Measurements from ENCODE around the gene THSD4. TPM values are rescaled to one million over a fixed set of nuclear protein-coding genes. Genes with fewer than 3 reads are reported as not detected.

Gene THSD4
- total and polyA plus RNA-seq, 9 of the 15 experiments (the other 6 are each of a cell fraction or from before 2014, with no cell fraction given), result 0.04 TPM; not detected in 5

DNA sequence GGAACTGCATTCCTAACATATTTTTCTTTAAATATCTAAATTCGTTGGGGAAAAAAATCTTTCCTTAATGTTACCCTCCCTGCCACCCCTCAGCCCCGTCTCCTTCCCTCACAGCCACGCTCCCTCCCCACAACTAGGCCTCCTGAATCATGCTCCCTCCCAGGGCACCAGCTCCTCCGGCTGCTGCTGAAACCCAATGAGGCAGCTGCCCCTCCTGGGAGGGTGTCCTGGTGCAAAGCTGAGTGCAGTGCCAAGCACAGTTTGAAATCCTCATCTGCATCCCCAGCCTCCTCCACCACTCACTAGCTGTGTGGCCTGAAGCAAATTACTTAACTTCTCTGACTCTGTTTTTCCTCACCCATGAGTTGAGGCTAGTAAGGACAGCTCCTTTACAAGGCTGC lies 692.4 kb downstream of the THSD4 start:
- TF ChIP-seq HNRNPK (IDR thresholded peaks at IDR 0.05; ENCODE audit: low read depth, low read length, poor library complexity, severe bottlenecking) (no peak), CHAMP1 (IDR thresholded peaks at IDR 0.05) (no peak), CBFB (CRISPR knock-in tag; IDR thresholded peaks at IDR 0.05) (no peak), MEF2D (tag; conservative IDR thresholded peaks at IDR 0.05; ENCODE audit: low read depth) (no peak), ZBED1 (IDR thresholded peaks at IDR 0.05) (no peak), MXD1 (CRISPR knock-in tag; IDR thresholded peaks at IDR 0.05; ENCODE audit: borderline replicate concordance, poor library complexity, severe bottlenecking) (no peak), CHD1 (IDR thresholded peaks at IDR 0.05; ENCODE audit: low read length) (no peak)
- Histone ChIP-seq H3K36me3 (ENCODE audit: control insufficient read depth, insufficient read depth, low read length) (no peaks in the 10 kb centered on the region), H4K20me1 (replicated peaks; ENCODE audit: control insufficient read depth, insufficient read depth, low read length) (peaks cover 5% of the 10 kb centered on the region), H3K4me1 (replicated peaks in 1 of 2; ENCODE audit: control insufficient read depth in 2 of 2, insufficient read depth in 2 of 2, low read length in 2 of 2) (peaks cover 0 to 8% of the 10 kb centered on the region in 2 experiments; a peak in 2 of 5 replicates), H3K9me3 (replicated peaks; ENCODE audit: control insufficient read depth, insufficient read depth, low read depth, low read length) (no peaks in the 10 kb centered on the region), H3K9me1 (ENCODE audit: control insufficient read depth, insufficient read depth, low read length) (no peaks in the 10 kb centered on the region), H3K79me2 (ENCODE audit: control insufficient read depth, insufficient read depth, low read length) (no peaks in the 10 kb centered on the region), H3K27me3 (ENCODE audit: control insufficient read depth in 2 of 2, insufficient read depth in 2 of 2, low read length in 2 of 2) (peaks cover 32 to 54% of the 10 kb centered on the region in 2 experiments; a peak in 4 of 5 replicates), H3K4me2 (ENCODE audit: insufficient read depth, low read length) (no peak overlapping the region), H3K27ac (ENCODE audit: extremely low read depth, low read depth, low read length) (no peak overlapping the region), H3K9ac (ENCODE audit: insufficient read depth in 1 of 2, low read depth in 2 of 2, low read length in 2 of 2) (no peak overlapping the region), H2AFZ (ENCODE audit: low read depth, low read length) (no peak overlapping the region), H3K4me3 (no peak overlapping the region)
- 0% methylated on average over 2 of the region's 4 CpGs for WGBS (ENCODE audit: insufficient coverage, low coverage, missing lambda C conversion rate)
- in situ Hi-C loops (cut with MboI), result loop anchor here (5.0 kb wide), 1 partner anchor 345 kb away; no protein-coding TSS in a partner anchor
- ChIA-PET POLR2A (interaction anchor here (1.4 kb wide), 1 partner anchor 12 kb away, joined by 3 read pairs; no protein-coding TSS in a partner anchor), CTCF (ENCODE audit: low intra/inter-chr PET ratio) (no interaction called here)
- ATAC-seq (no peak), DNase-seq (ENCODE audit: extremely low read depth in 1 of 4, low spot score in 3 of 4) (no peak), FAIRE-seq (no peak)
- BruUV-seq (replicated peaks), result no TSS peak
- intact Hi-C loops (cut with micrococcal nuclease), result loop anchor here (10.0 kb wide), 2 partner anchors 363 to 423 kb away; no protein-coding TSS in a partner anchor
